ENCODE data around the gene COL9A2. TPM values are rescaled to one million over a fixed set of nuclear protein-coding genes. Genes with fewer than 3 reads are reported as not detected.

The COL9A2 gene
- total RNA-seq, 2 donors from 2014 or later, result 2.3 to 59.1 TPM

- no peak for TF ChIP-seq CTCF (IDR thresholded peaks at IDR 0.05)
- TF ChIP-seq POLR2A (IDR thresholded peaks at IDR 0.05), result no peak
- peaks cover 0 to 7% of the 10 kb centered on the region in 2 donors for H3K27me3 ChIP-seq
- ATAC-seq, result peak; percentile 12
- H3K36me3 ChIP-seq (replicated peaks in 1 of 2; ENCODE audit: insufficient read depth in 1 of 2, low read depth in 2 of 2), result no peaks in the 10 kb centered on the region
- intact Hi-C loops (cut with DNase I), result no loop called here
- peaks cover 28% of the 10 kb centered on the region for H3K4me1 ChIP-seq
- no peaks in the 10 kb centered on the region for H3K9me3 ChIP-seq
- 6 to 20% methylated on average over 14 to 41 of the region's 41 CpGs for WGBS, 2 donors
- H3K27ac ChIP-seq, result no peak overlapping the region
- H3K4me3 ChIP-seq, result peak overlapping the region in 1 of 2 donors; percentile 37
- peak in 2 of 4 donors; percentile 17 to 27 for DNase-seq
Observed at GRCh38 chr1:40315795-40316594, 1.1 kb downstream of the COL9A2 start.

GRCh38 chr1:40315239-40315794 lies 1.8 kb downstream of the COL9A2 start:
- TF ChIP-seq POLR2A (IDR thresholded peaks at IDR 0.05), result peak in 1 of 3 donors; percentile 5
- peak; percentile 79 to 93 (median 88) for TF ChIP-seq CTCF (IDR thresholded peaks at IDR 0.05)
- H3K36me3 ChIP-seq (replicated peaks in 1 of 2; ENCODE audit: insufficient read depth in 1 of 2, low read depth in 2 of 2), result no peaks in the 10 kb centered on the region
- WGBS, 2 donors, result 5 to 28% methylated on average over 3 to 42 of the region's 42 CpGs
- intact Hi-C loops (cut with DNase I), result no loop called here
- DNase-seq (peak; percentile 73 to 79 (median 77)), ATAC-seq (peak; percentile 79)
- H3K9me3 ChIP-seq, result no peaks in the 10 kb centered on the region
- peaks cover 0 to 7% of the 10 kb centered on the region in 2 donors for H3K27me3 ChIP-seq
- H3K4me3 ChIP-seq, result no peak overlapping the region
- no peak overlapping the region for H3K27ac ChIP-seq
- H3K4me1 ChIP-seq, result peaks cover 28% of the 10 kb centered on the region

- intact Hi-C loops (cut with DNase I), result no loop called here
- H3K36me3 ChIP-seq (replicated peaks in 1 of 2; ENCODE audit: insufficient read depth in 1 of 2, low read depth in 2 of 2), result no peaks in the 10 kb centered on the region
- TF ChIP-seq POLR2A (IDR thresholded peaks at IDR 0.05) (no peak), CTCF (IDR thresholded peaks at IDR 0.05) (no peak)
- H3K4me3 ChIP-seq, result no peak overlapping the region
- H3K27me3 ChIP-seq, result peaks cover 0 to 7% of the 10 kb centered on the region in 2 donors
- H3K9me3 ChIP-seq, result no peaks in the 10 kb centered on the region
- H3K27ac ChIP-seq, result no peak overlapping the region
- H3K4me1 ChIP-seq, result peaks cover 28% of the 10 kb centered on the region
- 54 to 55% methylated on average over 11 to 13 of the region's 13 CpGs for WGBS, 2 donors
- no peak for DNase-seq
- no peak for ATAC-seq
Observed at GRCh38 chr1:40314721-40315238, 2.3 kb downstream of the COL9A2 start.

- Histone ChIP-seq H3K36me3 (replicated peaks in 1 of 2; ENCODE audit: insufficient read depth in 1 of 2, low read depth in 2 of 2) (no peaks in the 10 kb centered on the region), H3K27ac (no peak overlapping the region), H3K27me3 (peaks cover 0 to 7% of the 10 kb centered on the region in 2 donors), H3K9me3 (no peaks in the 10 kb centered on the region), H3K4me1 (peaks cover 28% of the 10 kb centered on the region), H3K4me3 (no peak overlapping the region)
- ATAC-seq (no peak), DNase-seq (no peak)
- intact Hi-C loops (cut with DNase I), result no loop called here
- 87% methylated on average over 8 to 9 of the region's 9 CpGs for WGBS, 2 donors
- no peak for TF ChIP-seq POLR2A (IDR thresholded peaks at IDR 0.05)
- no peak for TF ChIP-seq CTCF (IDR thresholded peaks at IDR 0.05)
Observed at GRCh38 chr1:40313958-40314720, 2.9 kb downstream of the COL9A2 start.

Measured in body of pancreas (tissue), 4 donors.